Type B pancreatic cell (in vitro differentiated cells): ENCODE results near the gene TMEM169. TPM values are rescaled to one million over a fixed set of nuclear protein-coding genes. Genes with fewer than 3 reads are reported as not detected.

Experiments used
- DNase-seq: peaks from one replicate; pipeline ENCODE4 v3.0.0; 2021; ENCODE audit warnings: mixed read lengths; ENCODE audit not compliant: unreplicated experiment; ENCODE audit errors: extremely low spot score
- H3K27ac Mint-ChIP-seq: 2 replicates; pipeline ENCODE4 v1.8.0; 2021; ENCODE audit warnings: mild to moderate bottlenecking, mixed read lengths
- H3K27me3 Mint-ChIP-seq: 2 replicates; pipeline ENCODE4 v1.8.0; 2021; ENCODE audit warnings: mixed read lengths
- H3K36me3 Mint-ChIP-seq: 2 replicates; pipeline ENCODE4 v1.8.0; 2021; ENCODE audit warnings: mixed read lengths
- H3K4me1 Mint-ChIP-seq: one replicate; pipeline ENCODE4 v1.8.0; 2021; ENCODE audit warnings: mixed read lengths; ENCODE audit not compliant: unreplicated experiment
- H3K4me3 Mint-ChIP-seq: 2 replicates; pipeline ENCODE4 v1.8.0; 2021; ENCODE audit warnings: mild to moderate bottlenecking, mixed read lengths
- H3K9me3 Mint-ChIP-seq: 2 replicates; pipeline ENCODE4 v1.8.0; 2021; ENCODE audit warnings: mixed read lengths
- total RNA-seq: library from RNA; stranded (reverse); gene quantifications from 2 replicates; pipeline ENCODE4 v1.2.1, GENCODE V29; 2021; ENCODE audit warnings: low replicate concordance
- TF ChIP-seq, protein P1 (sequence below): fragments of 200-600 bp; sonication (generic); conservative IDR thresholded peaks from 2 replicates; pipeline ENCODE4 v1.5.0; 2021; ENCODE audit warnings: antibody characterized with exemption, mild to moderate bottlenecking

Gene TMEM169
- total RNA-seq, 1 donor from 2014 or later, result 5.1 TPM

DNA sequence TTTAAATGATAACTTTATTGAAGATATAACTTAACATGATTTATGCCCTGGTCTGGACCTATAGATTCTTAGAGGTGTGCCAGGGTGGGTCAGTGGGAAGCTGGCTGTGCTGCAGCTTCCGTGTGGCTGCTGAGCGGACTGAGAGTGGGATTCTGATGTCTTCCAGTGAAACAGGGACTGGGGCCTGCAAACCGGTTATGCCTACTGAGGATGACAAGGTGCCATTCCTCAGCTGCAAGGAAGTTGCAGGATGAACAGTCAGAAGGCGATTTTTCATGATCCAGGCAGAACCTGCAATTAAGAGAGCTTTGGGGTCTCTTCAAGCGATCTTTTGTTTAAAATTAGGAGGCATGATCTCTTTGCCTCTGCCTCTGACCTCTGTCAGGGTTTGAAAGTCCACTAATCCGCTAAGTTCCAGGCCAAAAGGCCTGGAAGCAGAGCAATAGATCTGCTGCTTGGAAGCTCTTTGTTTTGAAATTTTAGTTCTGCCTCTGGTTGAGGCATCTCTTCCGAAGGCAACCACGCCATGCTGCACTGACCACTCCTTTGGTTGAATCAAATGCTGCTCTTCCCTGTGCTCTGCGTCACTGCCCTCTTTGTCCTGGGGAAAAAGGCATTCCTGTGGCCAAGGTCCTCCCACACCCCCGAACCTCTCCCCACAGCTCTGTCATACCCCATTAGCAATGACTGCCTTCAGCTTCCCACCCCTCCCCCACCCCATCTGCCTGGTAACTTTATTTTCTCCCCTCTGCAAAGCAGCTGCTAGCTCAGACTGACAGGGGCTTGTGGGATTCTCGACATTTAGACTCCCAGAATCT lies 2.0 kb downstream of the TMEM169 start:
- Mint-ChIP-seq H3K27ac (peak overlapping the region; percentile 79), H3K27me3 (no peaks in the 10 kb centered on the region)

DNA sequence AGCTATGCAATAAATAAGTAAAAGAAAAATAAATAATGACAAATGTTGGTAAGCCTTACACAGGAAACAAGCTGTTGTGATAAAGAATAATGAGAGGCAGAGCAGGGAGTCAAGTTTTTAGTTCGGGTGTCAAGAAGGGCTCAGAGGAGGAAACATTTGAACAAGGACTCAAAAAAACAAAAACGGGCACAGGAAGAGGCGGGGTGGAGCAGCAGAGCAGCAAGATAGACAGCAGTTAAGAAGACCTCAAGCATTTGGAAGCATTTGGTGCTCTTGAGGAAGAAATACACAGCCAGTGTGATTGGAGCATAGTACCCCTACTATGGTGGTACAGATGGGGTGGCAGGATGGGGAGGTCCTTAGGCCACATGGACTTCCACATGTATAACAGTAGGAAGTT lies 2.8 kb downstream of the TMEM169 start:
- peaks cover 32% of the 10 kb centered on the region for H3K4me1 Mint-ChIP-seq
- DNase-seq, result no peak
- TF ChIP-seq, protein P1, sequence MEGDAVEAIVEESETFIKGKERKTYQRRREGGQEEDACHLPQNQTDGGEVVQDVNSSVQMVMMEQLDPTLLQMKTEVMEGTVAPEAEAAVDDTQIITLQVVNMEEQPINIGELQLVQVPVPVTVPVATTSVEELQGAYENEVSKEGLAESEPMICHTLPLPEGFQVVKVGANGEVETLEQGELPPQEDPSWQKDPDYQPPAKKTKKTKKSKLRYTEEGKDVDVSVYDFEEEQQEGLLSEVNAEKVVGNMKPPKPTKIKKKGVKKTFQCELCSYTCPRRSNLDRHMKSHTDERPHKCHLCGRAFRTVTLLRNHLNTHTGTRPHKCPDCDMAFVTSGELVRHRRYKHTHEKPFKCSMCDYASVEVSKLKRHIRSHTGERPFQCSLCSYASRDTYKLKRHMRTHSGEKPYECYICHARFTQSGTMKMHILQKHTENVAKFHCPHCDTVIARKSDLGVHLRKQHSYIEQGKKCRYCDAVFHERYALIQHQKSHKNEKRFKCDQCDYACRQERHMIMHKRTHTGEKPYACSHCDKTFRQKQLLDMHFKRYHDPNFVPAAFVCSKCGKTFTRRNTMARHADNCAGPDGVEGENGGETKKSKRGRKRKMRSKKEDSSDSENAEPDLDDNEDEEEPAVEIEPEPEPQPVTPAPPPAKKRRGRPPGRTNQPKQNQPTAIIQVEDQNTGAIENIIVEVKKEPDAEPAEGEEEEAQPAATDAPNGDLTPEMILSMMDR, result no peak
- peak overlapping the region; percentile 39 for H3K4me3 Mint-ChIP-seq
- H3K36me3 Mint-ChIP-seq, result peaks cover 6% of the 10 kb centered on the region
- no peaks in the 10 kb centered on the region for H3K9me3 Mint-ChIP-seq
- no peaks in the 10 kb centered on the region for H3K27me3 Mint-ChIP-seq
- H3K27ac Mint-ChIP-seq, result peak overlapping the region; percentile 79

More for the DNA sequence above, 2.0 kb downstream of the TMEM169 start:
- no peak for DNase-seq
- Mint-ChIP-seq H3K36me3 (peaks cover 6% of the 10 kb centered on the region), H3K4me1 (peaks cover 32% of the 10 kb centered on the region), H3K9me3 (no peaks in the 10 kb centered on the region), H3K4me3 (peak overlapping the region; percentile 89)
- TF ChIP-seq, protein P1, result no peak

DNA sequence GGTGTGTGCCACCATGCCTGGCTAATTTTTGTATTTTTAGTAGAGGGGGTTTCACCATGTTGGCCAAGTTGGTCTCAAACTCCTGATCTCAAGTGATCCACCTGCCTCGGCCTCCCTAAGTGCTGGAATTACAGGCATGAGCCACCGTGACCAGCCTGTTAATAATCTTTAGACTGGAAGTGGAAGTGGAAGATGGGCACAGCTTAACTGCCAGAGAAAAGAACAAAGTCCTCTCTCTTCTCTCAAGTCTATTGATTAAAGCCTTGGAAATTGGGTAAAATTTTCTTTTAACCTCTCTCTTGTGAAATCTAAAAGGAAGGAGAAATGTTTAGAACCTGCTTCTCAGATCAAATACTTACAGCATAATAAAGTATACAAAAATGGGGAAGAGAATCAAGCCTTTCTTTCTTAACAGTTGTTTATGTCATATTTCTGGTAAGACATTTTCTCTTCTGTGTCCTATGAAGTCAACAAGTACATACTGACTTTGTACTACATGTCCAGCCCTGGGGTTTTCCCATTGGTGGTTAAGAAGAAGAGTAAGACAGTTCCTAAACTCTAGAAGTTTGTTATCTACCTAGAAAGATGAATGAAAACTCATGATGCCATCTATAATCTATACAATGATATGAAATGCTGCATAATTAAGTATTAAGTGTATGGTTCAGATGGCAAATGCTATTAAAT lies 4.6 kb downstream of the TMEM169 start:
- TF ChIP-seq, protein P1, result no peak
- H3K4me3 Mint-ChIP-seq, result no peak overlapping the region
- no peak for DNase-seq
- H3K36me3 Mint-ChIP-seq, result peaks cover 6% of the 10 kb centered on the region
- H3K27me3 Mint-ChIP-seq, result no peaks in the 10 kb centered on the region
- peaks cover 29% of the 10 kb centered on the region for H3K4me1 Mint-ChIP-seq
- no peaks in the 10 kb centered on the region for H3K9me3 Mint-ChIP-seq
- no peak overlapping the region for H3K27ac Mint-ChIP-seq

DNA sequence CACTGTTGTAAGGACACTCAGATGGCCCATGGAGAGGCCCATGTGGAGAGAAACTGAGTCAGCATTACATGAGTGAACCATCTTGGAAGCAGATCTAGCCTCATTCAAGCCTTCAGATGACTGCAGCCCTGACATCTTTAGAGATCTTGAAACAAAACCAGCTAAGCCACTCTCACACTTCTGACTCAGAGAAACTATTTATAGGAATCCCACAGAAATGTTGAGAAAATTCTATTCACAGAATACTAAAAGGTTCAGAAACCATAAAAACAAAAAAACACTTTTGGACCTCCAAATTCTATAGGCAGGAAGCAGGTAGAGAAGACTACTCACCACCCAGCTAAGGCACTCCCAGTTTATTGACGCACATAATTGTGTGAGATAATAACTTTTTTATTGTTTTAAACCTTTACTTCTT lies 8.7 kb downstream of the TMEM169 start:
- H3K4me1 Mint-ChIP-seq, result no peaks in the 10 kb centered on the region
- H3K27me3 Mint-ChIP-seq, result no peaks in the 10 kb centered on the region
- peaks cover 6% of the 10 kb centered on the region for H3K36me3 Mint-ChIP-seq
- no peaks in the 10 kb centered on the region for H3K9me3 Mint-ChIP-seq
- H3K27ac Mint-ChIP-seq, result no peak overlapping the region
- DNase-seq, result no peak
- TF ChIP-seq, protein P1, result no peak
- no peak overlapping the region for H3K4me3 Mint-ChIP-seq

DNA sequence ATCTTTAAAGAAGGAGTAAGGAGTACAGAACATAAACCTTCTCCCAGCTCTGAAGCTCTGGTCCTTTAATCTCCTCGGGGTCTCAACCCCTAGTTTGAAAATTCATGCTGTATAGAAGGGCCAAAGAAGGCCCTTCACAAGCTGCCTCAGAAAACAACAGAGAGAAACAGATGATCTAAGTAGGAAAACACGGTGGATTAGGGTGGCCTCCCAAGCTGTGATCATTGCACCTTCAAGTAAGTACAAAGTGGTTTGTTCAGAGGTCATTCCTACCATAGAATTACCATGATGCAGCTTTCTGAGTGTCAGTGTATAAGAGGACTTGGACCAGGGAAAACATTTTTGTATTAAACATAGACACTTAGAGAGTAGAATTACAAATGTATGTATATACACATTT lies 10.9 kb downstream of the TMEM169 start:
- Mint-ChIP-seq H3K4me1 (no peaks in the 10 kb centered on the region), H3K9me3 (no peaks in the 10 kb centered on the region), H3K36me3 (no peaks in the 10 kb centered on the region), H3K27ac (no peak overlapping the region), H3K4me3 (no peak overlapping the region), H3K27me3 (no peaks in the 10 kb centered on the region)
- TF ChIP-seq, protein P1, result no peak
- no peak for DNase-seq
